Measurements from ENCODE around the gene COL2A1. TPM values are rescaled to one million over a fixed set of nuclear protein-coding genes. Genes with fewer than 3 reads are reported as not detected.

Gene COL2A1
- total RNA-seq, result 7.0 TPM

GRCh38 chr12:48004053-48004941 lies at the start of gene COL2A1:
Gene COL2A1 (minus strand): TSS chr12:48004476. CDS start chr12:48004321, 155 bp downstream.
- peak; percentile 74 for DNase-seq

- DNase-seq, result no peak
Measured at GRCh38 chr12:48053883-48054282, 49.6 kb upstream of the COL2A1 start.

GRCh38 chr12:48053122-48053521 lies 48.8 kb upstream of the COL2A1 start:
- DNase-seq, result no peak

GRCh38 chr12:48051681-48052080 lies 47.4 kb upstream of the COL2A1 start:
- no peak for DNase-seq

GRCh38 chr12:48050174-48050573 lies 45.9 kb upstream of the COL2A1 start:
- peak; percentile 17 for DNase-seq

GRCh38 chr12:48045965-48046518 lies 41.8 kb upstream of the COL2A1 start:
- no peak for DNase-seq

- DNase-seq, result no peak
Measured at GRCh38 chr12:48045061-48045846, 41.0 kb upstream of the COL2A1 start.

GRCh38 chr12:48044396-48044795 lies 40.1 kb upstream of the COL2A1 start:
- DNase-seq, result no peak

GRCh38 chr12:48043771-48044170 lies 39.5 kb upstream of the COL2A1 start:
- DNase-seq, result no peak

- DNase-seq, result no peak
Measured at GRCh38 chr12:48041591-48042423, 37.5 kb upstream of the COL2A1 start.

- DNase-seq, result no peak
Measured at GRCh38 chr12:48040354-48040753, 36.1 kb upstream of the COL2A1 start.

GRCh38 chr12:48039151-48039550 lies 34.9 kb upstream of the COL2A1 start:
- no peak for DNase-seq

- DNase-seq, result no peak
Measured at GRCh38 chr12:48038085-48038484, 33.8 kb upstream of the COL2A1 start.

- DNase-seq, result peak; percentile 64
Measured at GRCh38 chr12:48037267-48037915, 33.1 kb upstream of the COL2A1 start.

GRCh38 chr12:48036818-48037217 lies 32.5 kb upstream of the COL2A1 start:
- DNase-seq, result no peak

GRCh38 chr12:48034835-48035805 lies 30.8 kb upstream of the COL2A1 start:
- DNase-seq, result peak; percentile 33

GRCh38 chr12:48033451-48033850 lies 29.2 kb upstream of the COL2A1 start:
- no peak for DNase-seq

- no peak for DNase-seq
Measured at GRCh38 chr12:48032597-48032996, 28.3 kb upstream of the COL2A1 start.

- DNase-seq, result no peak
Measured at GRCh38 chr12:48031135-48031960, 27.1 kb upstream of the COL2A1 start.
